Cardiac fibroblast (primary cell): Measurements from ENCODE around the gene EXOSC3.
"Not testable (repeated sequence)": the region's sequence is repeated elsewhere in the genome, so short reads cannot be mapped to it uniquely, and the experiment has no call there.

ENCODE experiments used
- DNase-seq, 2 donors: peaks; one replicate each; pipeline versions ENCODE4 v3.0.0 to v3.0.0-alpha.2; 2010; ENCODE audit warnings: low read depth in 2 of 2
- H3K4me3 ChIP-seq, 2 donors: replicated peaks in 1 of 2; 1 replicate in 1 of 2; 2 replicates in 1 of 2; pipeline ENCODE4 v1.5.1; 2011; ENCODE audit warnings: low read depth in 2 of 2, low read length in 2 of 2, mild to moderate bottlenecking in 2 of 2, moderate library complexity in 1 of 2
- TF ChIP-seq, protein P1 (sequence below): IDR thresholded peaks from one replicate; pipeline ENCODE4 v1.5.1; 2011; ENCODE audit warnings: low read depth, mild to moderate bottlenecking, low read length, inconsistent platforms

EXOSC3 gene

DNA sequence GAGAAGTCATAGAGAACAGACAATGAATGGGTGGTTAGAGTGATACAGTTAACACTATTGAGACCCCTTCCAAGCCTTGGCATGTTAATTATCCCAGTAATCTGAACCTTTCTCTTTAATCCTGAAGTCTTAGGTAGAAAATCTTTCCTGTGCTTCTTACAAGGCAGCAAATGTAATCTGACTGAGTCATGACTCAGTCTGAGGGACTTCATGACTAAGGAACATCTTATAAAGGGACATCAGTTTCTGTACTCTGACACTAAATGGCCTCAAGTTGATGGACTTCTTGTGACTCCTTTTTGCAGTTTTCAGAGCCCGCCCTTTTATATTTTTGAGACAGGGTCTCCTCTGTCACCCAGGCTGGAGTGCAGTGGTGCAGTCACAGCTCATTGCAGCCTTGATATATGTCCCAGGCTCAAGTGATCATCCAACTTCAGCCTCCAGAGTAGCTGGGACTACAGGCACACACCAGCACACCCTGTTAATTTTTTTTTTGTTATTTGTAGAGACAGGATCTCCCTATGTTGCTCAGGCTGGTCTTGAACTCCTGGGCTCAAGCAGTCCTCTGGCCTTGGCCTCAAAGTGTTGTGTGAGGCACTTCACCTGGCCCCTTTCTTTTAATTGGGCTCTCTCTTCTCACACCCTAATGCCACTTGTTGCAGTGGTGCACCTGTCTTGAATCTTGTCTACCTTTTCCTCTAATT, 9.5 kb downstream of the EXOSC3 start:
- DNase-seq, result peak in 1 of 2 donors; percentile 46
- no peak overlapping the region for H3K4me3 ChIP-seq
- TF ChIP-seq, protein P1, sequence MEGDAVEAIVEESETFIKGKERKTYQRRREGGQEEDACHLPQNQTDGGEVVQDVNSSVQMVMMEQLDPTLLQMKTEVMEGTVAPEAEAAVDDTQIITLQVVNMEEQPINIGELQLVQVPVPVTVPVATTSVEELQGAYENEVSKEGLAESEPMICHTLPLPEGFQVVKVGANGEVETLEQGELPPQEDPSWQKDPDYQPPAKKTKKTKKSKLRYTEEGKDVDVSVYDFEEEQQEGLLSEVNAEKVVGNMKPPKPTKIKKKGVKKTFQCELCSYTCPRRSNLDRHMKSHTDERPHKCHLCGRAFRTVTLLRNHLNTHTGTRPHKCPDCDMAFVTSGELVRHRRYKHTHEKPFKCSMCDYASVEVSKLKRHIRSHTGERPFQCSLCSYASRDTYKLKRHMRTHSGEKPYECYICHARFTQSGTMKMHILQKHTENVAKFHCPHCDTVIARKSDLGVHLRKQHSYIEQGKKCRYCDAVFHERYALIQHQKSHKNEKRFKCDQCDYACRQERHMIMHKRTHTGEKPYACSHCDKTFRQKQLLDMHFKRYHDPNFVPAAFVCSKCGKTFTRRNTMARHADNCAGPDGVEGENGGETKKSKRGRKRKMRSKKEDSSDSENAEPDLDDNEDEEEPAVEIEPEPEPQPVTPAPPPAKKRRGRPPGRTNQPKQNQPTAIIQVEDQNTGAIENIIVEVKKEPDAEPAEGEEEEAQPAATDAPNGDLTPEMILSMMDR, result no peak

DNA sequence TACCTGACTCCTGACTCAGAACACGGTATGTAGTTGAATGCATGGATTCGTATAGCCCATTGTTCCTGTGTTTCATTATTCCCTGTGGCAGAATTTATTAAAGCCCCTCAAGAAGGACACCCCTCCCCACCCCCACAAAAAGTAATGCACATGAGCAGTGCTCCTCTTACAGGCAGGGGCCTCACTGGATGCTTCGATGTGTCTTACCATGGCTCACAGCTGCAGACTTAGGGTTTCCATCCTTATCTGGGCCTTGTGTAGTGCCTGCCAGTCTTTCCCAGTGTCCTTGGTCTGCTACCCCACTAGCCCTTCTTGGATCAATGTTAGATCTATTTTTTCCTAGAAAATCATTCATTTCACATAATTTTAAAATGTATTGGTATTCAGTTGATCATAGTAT, 14.9 kb downstream of the EXOSC3 start:
- no peak overlapping the region for H3K4me3 ChIP-seq
- no peak for DNase-seq
- TF ChIP-seq, protein P1, result no peak

DNA sequence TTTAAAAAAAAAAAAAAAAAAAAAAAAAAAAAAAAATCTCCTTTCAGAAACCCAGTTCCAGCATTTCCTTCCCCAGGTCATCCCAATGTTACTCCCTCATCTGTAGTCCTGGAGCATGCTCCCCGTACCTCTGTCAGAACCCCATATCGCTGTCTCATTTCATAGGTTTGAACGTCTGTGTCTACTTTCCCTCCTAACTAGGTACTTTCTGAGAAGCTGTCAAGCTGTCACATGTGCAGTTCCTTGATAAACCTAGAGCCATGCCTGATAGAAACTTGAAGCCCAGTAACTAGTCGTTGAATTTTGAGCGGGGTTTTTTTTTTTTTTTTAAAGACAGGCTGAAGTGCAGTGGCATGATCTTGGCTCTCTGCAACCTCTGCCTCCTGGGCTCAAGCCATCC, 15.6 kb downstream of the EXOSC3 start:
- no peak overlapping the region for H3K4me3 ChIP-seq
- DNase-seq, result no peak
- TF ChIP-seq, protein P1, result no peak

DNA sequence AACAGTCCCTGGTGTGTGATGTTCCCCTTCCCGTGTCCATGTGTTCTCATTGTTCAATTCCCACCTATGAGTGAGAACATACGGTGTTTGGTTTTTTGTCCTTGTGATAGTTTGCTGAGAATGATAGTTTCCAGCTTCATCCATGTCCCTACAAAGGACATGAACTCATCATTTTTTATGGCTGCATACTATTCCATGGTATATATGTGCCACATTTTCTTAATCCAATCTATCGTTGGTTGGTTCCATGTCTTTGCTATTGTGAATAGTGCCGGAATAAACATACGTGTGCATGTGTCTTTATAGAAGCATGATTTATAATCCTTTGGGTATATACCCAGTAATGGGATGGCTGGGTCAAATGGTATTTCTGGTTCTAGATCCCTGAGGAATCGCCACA, 19.6 kb downstream of the EXOSC3 start:
- DNase-seq, H3K4me3 ChIP-seq: not testable (repeated sequence)

DNA sequence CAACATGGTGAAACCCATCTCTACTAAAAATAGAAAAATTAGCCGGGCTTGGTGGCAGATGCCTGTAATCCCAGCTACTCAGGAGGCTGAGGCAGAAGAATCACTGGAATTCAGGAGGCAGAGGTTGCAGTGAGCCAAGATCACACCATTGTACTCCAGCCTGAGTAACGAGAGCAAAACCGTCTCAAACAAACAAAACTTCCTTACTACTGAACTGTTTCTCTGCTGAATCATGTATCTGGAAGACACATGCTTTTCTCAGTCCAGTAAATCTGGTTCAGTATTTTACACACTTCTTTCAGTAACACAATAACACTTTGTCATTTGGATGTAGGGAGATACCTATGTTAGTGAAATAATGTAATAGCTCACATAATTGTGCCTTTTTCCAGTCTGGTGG, 23.4 kb downstream of the EXOSC3 start:
- no peak overlapping the region for H3K4me3 ChIP-seq
- DNase-seq, result peak; percentile 32 to 88
- TF ChIP-seq, protein P1, result no peak

DNA sequence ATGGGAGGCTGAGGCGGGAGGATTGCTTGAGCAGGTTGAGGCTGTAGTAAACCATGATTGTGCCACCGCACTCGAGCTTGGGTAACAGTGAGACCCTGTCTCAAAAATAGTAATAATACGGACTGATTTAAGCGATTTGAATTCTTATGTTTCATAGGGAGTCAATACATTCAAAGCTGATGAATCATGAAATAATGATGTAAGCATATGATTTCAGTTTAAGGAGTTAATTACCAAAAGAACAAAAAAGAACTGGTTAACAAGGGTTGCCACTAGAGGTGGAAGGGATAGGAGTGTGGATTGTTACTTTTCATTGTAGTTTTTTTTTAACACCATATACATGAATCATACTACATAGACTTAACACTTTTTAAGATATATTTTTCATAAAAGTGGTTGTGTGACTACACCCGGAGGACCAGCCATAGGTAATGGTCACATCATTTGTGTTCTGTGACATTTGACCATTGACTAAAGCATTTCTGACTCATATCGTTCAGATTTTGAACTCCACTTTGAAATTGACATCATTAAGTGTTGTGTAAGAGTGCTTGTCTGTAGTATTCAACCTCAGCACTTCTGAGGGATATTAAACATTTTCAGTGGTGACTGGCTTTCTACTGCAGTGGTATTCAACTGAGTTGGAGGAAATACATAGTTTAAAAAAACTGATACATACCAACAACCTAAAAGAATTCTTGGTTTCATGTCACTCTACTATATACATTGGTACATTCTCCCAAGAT, 24.3 kb downstream of the EXOSC3 start:
- TF ChIP-seq, protein P1, result no peak
- DNase-seq, result peak; percentile 25 to 89
- H3K4me3 ChIP-seq, result no peak overlapping the region

DNA sequence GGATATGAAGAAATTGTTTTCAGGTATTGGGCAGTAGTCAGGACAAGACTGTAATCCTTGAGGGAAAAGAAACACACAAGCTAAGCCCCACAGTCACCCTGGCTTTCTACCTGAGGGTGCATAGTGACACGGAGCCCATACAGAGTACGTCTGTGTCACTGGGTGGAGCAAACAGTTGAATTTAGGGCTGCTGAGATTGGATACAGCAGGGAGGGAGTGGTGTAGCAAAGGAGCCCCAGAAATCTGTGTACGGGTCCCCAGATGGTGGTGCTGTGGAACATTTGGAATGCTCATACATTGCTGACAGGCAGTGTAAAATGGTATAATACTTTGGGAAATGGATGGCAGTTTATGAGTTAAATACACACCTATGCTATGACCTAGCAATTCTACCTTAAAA, 26.1 kb downstream of the EXOSC3 start:
- no peak for DNase-seq
- no peak overlapping the region for H3K4me3 ChIP-seq
- TF ChIP-seq, protein P1, result no peak
